ENCODE measurements around the gene RAB11FIP3.

- TF ChIP-seq CTCF (conservative IDR thresholded peaks at IDR 0.05 in 1 of 2, IDR thresholded peaks at IDR 0.05 in 1 of 2; ENCODE audit: extremely low read depth in 1 of 2, insufficient read depth in 1 of 2, low read depth in 1 of 2, low read length in 2 of 2) (no peak), EZH2 (IDR thresholded peaks at IDR 0.05; ENCODE audit: borderline replicate concordance, low read length) (no peak)
Measured at GRCh38 chr16:376817-377418, 48.5 kb upstream of the RAB11FIP3 start.
